HCT116 (cell line): ENCODE measurements around the gene VASH2. TPM values are rescaled to one million over a fixed set of nuclear protein-coding genes. Genes with fewer than 3 reads are reported as not detected.

Experiments used
- ATAC-seq: fragments of 200-7000 bp; cut with Tn5 transposase; 2 replicates; pipeline ENCODE4 v1.9.1; 2020; ENCODE audit warnings: mild to moderate bottlenecking, moderate library complexity
- BruUV-seq: library from RNA; stranded (reverse); fragments of 400-500 nt; replicated peaks from 2 replicates; lab custom pipeline; 2021; lab: Mats Ljungman, UMichigan
- CTCF ChIA-PET: fragments of 300-600 bp; sonication (Branson Sonifier 250); formaldehyde crosslinking; loops from one replicate; lab custom pipeline; 2021; ENCODE audit warnings: antibody characterized with exemption; lab: Charles Lee
- POLR2A ChIA-PET: fragments of 300-600, 350-600 bp; sonication (Branson Sonifier 250); formaldehyde crosslinking; loops from one replicate; lab custom pipeline; 2021; ENCODE audit warnings: antibody characterized with exemption; lab: Charles Lee
- RAD21 ChIA-PET, 2 experiments: fragments of 300-600 bp; sonication (Branson Sonifier 250); formaldehyde crosslinking; loops; one replicate each; lab custom pipeline; 2023; ENCODE audit warnings: low total read pairs in 2 of 2; ENCODE audit not compliant: uncharacterized antibody in 2 of 2, unreplicated experiment in 2 of 2, low non-redundant PET in 1 of 2; lab: Charles Lee
- DNase-seq: peaks from one replicate; pipeline ENCODE4 v3.0.0-alpha.2; 2010; ENCODE audit warnings: low read depth, low spot score
- H2AFZ ChIP-seq: fragments of 200-600 bp; shearing (Covaris generic), sonication (generic); 2 replicates; pipeline ENCODE4 v1.6.1; 2017; ENCODE audit warnings: low read depth, mixed run types, mixed read lengths, antibody characterized with exemption, low read length; ENCODE audit not compliant: poor library complexity, severe bottlenecking
- H3K27ac ChIP-seq: 2 replicates; pipeline ENCODE4 v1.5.1; 2012; ENCODE audit warnings: low read depth, low read length
- H3K27me3 ChIP-seq: fragments of 200-600 bp; sonication (generic); 2 replicates; pipeline ENCODE4 v1.6.1; 2016; ENCODE audit warnings: mixed run types, low read length, mixed read lengths; ENCODE audit not compliant: insufficient read depth
- H3K36me3 ChIP-seq, 2 experiments: fragments of 200-500 bp in 1 of 2; fragments of 200-600 bp in 1 of 2; sonication (Bioruptor generic) in 1 of 2; sonication (generic) in 1 of 2; 2 replicates each; pipeline versions ENCODE4 v1.5.1 to v1.6.1; 2014 to 2016; ENCODE audit warnings: low read length in 2 of 2, inconsistent platforms in 1 of 2, mixed read lengths in 1 of 2, mixed run types in 1 of 2; ENCODE audit not compliant: insufficient read depth in 2 of 2, control insufficient read depth in 1 of 2
- H3K4me1 ChIP-seq, 2 experiments: fragments of 200-600 bp in 1 of 2; sonication (generic) in 1 of 2; 2 replicates each; pipeline versions ENCODE4 v1.5.1 to v1.6.1; 2012 to 2017; ENCODE audit warnings: low read length in 2 of 2, inconsistent platforms in 1 of 2, mild to moderate bottlenecking in 1 of 2, mixed read lengths in 1 of 2, mixed run types in 1 of 2, moderate library complexity in 1 of 2; ENCODE audit not compliant: insufficient read depth in 2 of 2, control insufficient read depth in 1 of 2
- H3K4me2 ChIP-seq: fragments of 200-600 bp; sonication (generic); 2 replicates; pipeline ENCODE4 v1.6.1; 2017; ENCODE audit warnings: mixed run types, low read length, mixed read lengths
- H3K4me3 ChIP-seq, 2 experiments: fragments of 200-600 bp in 1 of 2; sonication (generic) in 1 of 2; replicated peaks in 1 of 2; 2 replicates each; pipeline ENCODE4 v1.5.1; 2011 to 2016; ENCODE audit warnings: low read length in 2 of 2, control low read depth in 1 of 2, low read depth in 1 of 2, mild to moderate bottlenecking in 1 of 2, mixed read lengths in 1 of 2, mixed run types in 1 of 2
- H3K79me2 ChIP-seq: fragments of 200-600 bp; sonication (generic); 2 replicates; pipeline ENCODE4 v1.6.1; 2017; ENCODE audit warnings: mild to moderate bottlenecking, mixed run types, low read length, moderate library complexity, mixed read lengths; ENCODE audit not compliant: insufficient read depth
- H3K9ac ChIP-seq: fragments of 200-600 bp; sonication (generic); 2 replicates; pipeline ENCODE4 v1.6.1; 2016; ENCODE audit warnings: low read length, mixed read lengths
- H3K9me2 ChIP-seq: fragments of 200-600 bp; sonication (generic), shearing (Covaris generic); 2 replicates; pipeline ENCODE4 v1.6.1; 2017; ENCODE audit warnings: mixed run types, mild to moderate bottlenecking, moderate library complexity; ENCODE audit not compliant: insufficient read depth
- H3K9me3 ChIP-seq, 2 experiments: fragments of 200-500 bp in 1 of 2; fragments of 200-600 bp in 1 of 2; sonication (Bioruptor generic) in 1 of 2; sonication (generic) in 1 of 2; 2 replicates each; pipeline ENCODE4 v1.6.1; 2014 to 2017; ENCODE audit warnings: low read length in 2 of 2, mixed read lengths in 2 of 2, inconsistent platforms in 1 of 2, low read depth in 1 of 2, mild to moderate bottlenecking in 1 of 2, mixed run types in 1 of 2, moderate library complexity in 1 of 2; ENCODE audit not compliant: control insufficient read depth in 1 of 2, insufficient read depth in 1 of 2
- H4K20me1 ChIP-seq: fragments of 200-600 bp; sonication (generic), shearing (Covaris generic); 2 replicates; pipeline ENCODE4 v1.6.1; 2017; ENCODE audit warnings: mixed run types, mild to moderate bottlenecking, moderate library complexity; ENCODE audit not compliant: insufficient read depth
- CBX3 ChIP-seq: IDR thresholded peaks from 2 replicates; pipeline ENCODE4 v1.6.1; 2012; ENCODE audit warnings: low read depth
- CEBPB ChIP-seq: IDR thresholded peaks from 2 replicates; pipeline ENCODE4 v1.6.1; 2012; ENCODE audit warnings: low read depth
- EGR1 ChIP-seq: IDR thresholded peaks from 2 replicates; pipeline ENCODE4 v1.6.1; 2012; ENCODE audit warnings: low read depth
- ELF1 ChIP-seq: IDR thresholded peaks from 2 replicates; pipeline ENCODE4 v1.6.1; 2012; ENCODE audit warnings: low read depth, borderline replicate concordance
- EZH2 ChIP-seq: fragments of 200-600 bp; sonication (generic); IDR thresholded peaks from 2 replicates; pipeline ENCODE4 v1.6.1; 2017; ENCODE audit warnings: antibody characterized with exemption, mixed run types
- EZH2phosphoT487 ChIP-seq: fragments of 200-600 bp; IDR thresholded peaks from 2 replicates; pipeline ENCODE4 v1.6.1; 2018; ENCODE audit warnings: antibody characterized with exemption, borderline replicate concordance
- FOSL1 ChIP-seq: IDR thresholded peaks from 2 replicates; pipeline ENCODE4 v1.6.1; 2012; ENCODE audit warnings: low read depth
- JUND ChIP-seq: IDR thresholded peaks from 2 replicates; pipeline ENCODE4 v1.6.1; 2012
- POLR2A ChIP-seq: IDR thresholded peaks from 2 replicates; pipeline ENCODE4 v1.7.0; 2011; ENCODE audit warnings: borderline replicate concordance; ENCODE audit not compliant: insufficient read depth, insufficient read length; ENCODE audit errors: extremely low read depth
- POLR2AphosphoS5 ChIP-seq: IDR thresholded peaks from 2 replicates; pipeline ENCODE4 v1.6.1; 2011; ENCODE audit warnings: mild to moderate bottlenecking, low read depth, low read length, moderate library complexity
- RAD21 ChIP-seq: IDR thresholded peaks from 2 replicates; pipeline ENCODE4 v1.6.1; 2012; ENCODE audit warnings: low read depth, mild to moderate bottlenecking
- REST ChIP-seq: IDR thresholded peaks from 2 replicates; pipeline ENCODE4 v1.6.1; 2012; ENCODE audit warnings: low read depth
- SIN3A ChIP-seq: IDR thresholded peaks from 2 replicates; pipeline ENCODE4 v1.6.1; 2012; ENCODE audit warnings: low read depth
- SP1 ChIP-seq: IDR thresholded peaks from 2 replicates; pipeline ENCODE4 v1.6.1; 2012; ENCODE audit warnings: low read depth
- TCF7L2 ChIP-seq: IDR thresholded peaks from 2 replicates; pipeline ENCODE4 v1.7.0; 2011; ENCODE audit warnings: borderline replicate concordance, inconsistent platforms; ENCODE audit not compliant: insufficient read depth, insufficient read length; ENCODE audit errors: extremely low read depth
- ZNF274 ChIP-seq: fragments of 200-500 bp; sonication (Bioruptor generic); IDR thresholded peaks from 2 replicates; pipeline ENCODE4 v1.6.1; 2014; ENCODE audit warnings: mild to moderate bottlenecking, low read depth, low read length, inconsistent platforms
- intact Hi-C: fragments of 100-400 bp; cut with micrococcal nuclease; formaldehyde crosslinking; loops from 2 replicates; pipeline ENCODE4 v1.10.0; 2022
- total RNA-seq: library from RNA; stranded (reverse); gene quantifications from one replicate; pipeline ENCODE4 v1.2.1, GENCODE V29; 2021; ENCODE audit not compliant: unreplicated experiment
- TF ChIP-seq, protein P1 (sequence below): IDR thresholded peaks from 2 replicates; pipeline ENCODE4 v1.6.1; 2012
- TF ChIP-seq, protein P2 (sequence below): IDR thresholded peaks from 2 replicates; pipeline ENCODE4 v1.6.1; 2011; ENCODE audit warnings: mild to moderate bottlenecking, low read length, moderate library complexity; ENCODE audit not compliant: insufficient replicate concordance; ENCODE audit errors: extremely low read depth

Gene VASH2
- total RNA-seq, 1 experiment from 2014 or later, result 5.7 TPM

DNA sequence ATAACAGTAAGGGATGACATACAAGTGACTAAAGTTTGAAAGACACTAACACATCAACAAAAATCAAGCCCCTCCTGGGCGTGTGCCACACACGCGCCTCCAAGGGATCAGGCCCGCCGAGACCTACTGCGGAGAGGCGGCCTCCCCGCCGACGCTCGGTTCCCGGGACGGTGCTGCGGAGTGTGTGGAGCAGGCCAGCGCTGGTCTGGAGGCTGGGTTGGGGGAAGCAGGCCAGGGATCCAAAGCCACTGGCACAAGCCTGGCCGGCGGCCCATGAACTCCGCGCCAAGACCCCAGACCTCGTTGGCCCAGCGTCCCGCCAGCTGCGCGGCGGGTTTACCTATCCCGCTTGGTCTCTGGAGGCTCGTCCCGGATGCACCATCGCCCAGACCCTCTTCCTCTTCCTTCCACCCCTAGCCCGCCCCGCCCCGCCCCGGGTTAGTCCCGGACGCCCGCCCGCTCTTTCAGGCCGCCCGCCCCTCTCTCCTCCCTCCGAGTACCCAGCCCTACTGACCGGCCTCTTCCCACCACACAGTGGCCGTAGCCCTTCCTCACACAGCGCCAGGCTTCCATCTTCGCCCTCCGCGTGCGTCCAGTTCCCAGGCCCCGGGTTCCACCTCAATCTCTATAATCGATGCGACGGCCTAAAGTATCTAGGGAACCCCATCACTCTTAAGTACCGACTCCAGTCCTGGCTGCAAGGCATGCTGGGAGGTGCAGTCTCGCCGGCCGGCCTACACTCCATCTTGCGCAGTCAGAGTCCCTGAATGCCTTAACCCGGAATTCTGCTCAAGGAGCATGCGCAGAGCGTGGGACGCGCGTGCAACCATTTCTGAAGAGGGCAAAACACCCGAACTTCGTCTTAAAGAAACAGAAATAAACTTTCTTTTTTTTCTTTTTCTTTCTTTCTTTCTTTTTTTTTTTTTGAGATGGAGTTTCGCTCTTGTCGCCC is 65.0 kb downstream of the VASH2 start, which contains the start of gene ANGEL2:
TSS of gene ANGEL2 (minus strand) at position 769 of the 952 bp plus-strand sequence. CDS start at position 573, 196 bp downstream.
- BruUV-seq, result TSS peak; percentile 65
- H2AFZ ChIP-seq, result no peak within 1 kb of the TSS
- TF ChIP-seq RAD21, result no peak
- no peak for TF ChIP-seq REST
- TF ChIP-seq CEBPB, result no peak
- TF ChIP-seq, protein P1, sequence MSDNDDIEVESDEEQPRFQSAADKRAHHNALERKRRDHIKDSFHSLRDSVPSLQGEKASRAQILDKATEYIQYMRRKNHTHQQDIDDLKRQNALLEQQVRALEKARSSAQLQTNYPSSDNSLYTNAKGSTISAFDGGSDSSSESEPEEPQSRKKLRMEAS, result peak; percentile 67
- TF ChIP-seq JUND, result no peak
- TF ChIP-seq ELF1, result peak; percentile 76
- no peak for TF ChIP-seq EZH2phosphoT487
- peak; percentile 23; the same call in 1 of the 2 replicates for TF ChIP-seq SIN3A
- TF ChIP-seq SP1, result peak; percentile 66
- no peak for TF ChIP-seq EZH2
- TF ChIP-seq, protein P2, sequence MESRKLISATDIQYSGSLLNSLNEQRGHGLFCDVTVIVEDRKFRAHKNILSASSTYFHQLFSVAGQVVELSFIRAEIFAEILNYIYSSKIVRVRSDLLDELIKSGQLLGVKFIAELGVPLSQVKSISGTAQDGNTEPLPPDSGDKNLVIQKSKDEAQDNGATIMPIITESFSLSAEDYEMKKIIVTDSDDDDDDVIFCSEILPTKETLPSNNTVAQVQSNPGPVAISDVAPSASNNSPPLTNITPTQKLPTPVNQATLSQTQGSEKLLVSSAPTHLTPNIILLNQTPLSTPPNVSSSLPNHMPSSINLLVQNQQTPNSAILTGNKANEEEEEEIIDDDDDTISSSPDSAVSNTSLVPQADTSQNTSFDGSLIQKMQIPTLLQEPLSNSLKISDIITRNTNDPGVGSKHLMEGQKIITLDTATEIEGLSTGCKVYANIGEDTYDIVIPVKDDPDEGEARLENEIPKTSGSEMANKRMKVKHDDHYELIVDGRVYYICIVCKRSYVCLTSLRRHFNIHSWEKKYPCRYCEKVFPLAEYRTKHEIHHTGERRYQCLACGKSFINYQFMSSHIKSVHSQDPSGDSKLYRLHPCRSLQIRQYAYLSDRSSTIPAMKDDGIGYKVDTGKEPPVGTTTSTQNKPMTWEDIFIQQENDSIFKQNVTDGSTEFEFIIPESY, result peak; percentile 21
- no peak for TF ChIP-seq ZNF274
- peak; percentile 65 for TF ChIP-seq TCF7L2
- TF ChIP-seq EGR1, result peak; percentile 66; the same call in 1 of the 2 replicates
- TF ChIP-seq FOSL1, result no peak
- TF ChIP-seq POLR2A, result peak; percentile 70
- peak; percentile 90 for TF ChIP-seq POLR2AphosphoS5
- no peak for TF ChIP-seq CBX3

More for the DNA sequence above, 65.0 kb downstream of the VASH2 start, which contains the start of gene ANGEL2:
- Histone ChIP-seq H3K79me2 (peaks cover 37% of the 10 kb centered on the region), H3K9me3 (no peaks in the 10 kb centered on the region), H3K4me3 (peak within 1 kb of the TSS; percentile 85 to 87), H3K27me3 (no peaks in the 10 kb centered on the region), H3K27ac (peak within 1 kb of the TSS; percentile 94), H3K4me1 (peaks cover 0 to 27% of the 10 kb centered on the region in 2 experiments; a peak in 3 of 4 replicates), H4K20me1 (no peaks in the 10 kb centered on the region), H3K9me2 (no peaks in the 10 kb centered on the region), H3K36me3 (no peaks in the 10 kb centered on the region; a peak in 1 of 4 replicates), H3K4me2 (peak within 1 kb of the TSS; percentile 86), H3K9ac (peak within 1 kb of the TSS; percentile 89)
- DNase-seq, result peak; percentile 96
- ChIA-PET RAD21 (no interaction called here), POLR2A (no interaction called here), CTCF (interaction anchor here (0.7 to 0.9 kb wide), 2 partner anchors 266 to 980 kb away, joined by 3 read pairs; partner anchors contain the start of genes DTL and INTS7)
- ATAC-seq, result peak; percentile 91
- intact Hi-C loops, result no loop called here
